T-cell (primary cell): ENCODE data around the gene CLDN25. TPM values are rescaled to one million over a fixed set of nuclear protein-coding genes. Genes with fewer than 3 reads are reported as not detected.
"Not testable (repeated sequence)": the region's sequence is repeated elsewhere in the genome, so short reads cannot be mapped to it uniquely, and the experiment has no call there.

Experiments
- ATAC-seq, 4 experiments: fragments of 200-7000 bp in 3 of 4; fragments of 150-1000 bp in 1 of 4; cut with Tn5 transposase; replicated peaks in 1 of 4; 1 replicate in 3 of 4; 2 replicates in 1 of 4; pipeline ENCODE4 v1.10.0; 2021; ENCODE audit warnings: moderate library complexity in 3 of 4, mild to moderate bottlenecking in 2 of 4, moderate number of reproducible peaks in 1 of 4
- CTCF ChIA-PET, 2 donors: fragments of 300-600 bp; sonication (Branson Sonifier 250); formaldehyde crosslinking; loops; one replicate each; lab custom pipeline; 2022; ENCODE audit warnings: antibody characterized with exemption in 2 of 2; lab: Charles Lee
- POLR2A ChIA-PET, 2 donors: fragments of 300-600 bp; sonication (Branson Sonifier 250); formaldehyde crosslinking; loops; one replicate each; lab custom pipeline; 2022; ENCODE audit warnings: antibody characterized with exemption in 2 of 2; lab: Charles Lee
- DNase-seq, 35 experiments: peaks; one replicate each; pipeline versions ENCODE4 v3.0.0 to v3.0.0-alpha.2; 2013 to 2023
- H3K27ac ChIP-seq: one replicate; pipeline ENCODE4 v1.5.1; 2013; ENCODE audit warnings: low read length
- H3K27me3 ChIP-seq, 2 experiments: replicated peaks in 1 of 2; 1 replicate in 1 of 2; 2 replicates in 1 of 2; pipeline versions ENCODE4 v1.6.1 to v1.7.0; 2013; ENCODE audit warnings: low read length in 1 of 2, mixed read lengths in 1 of 2; ENCODE audit not compliant: control insufficient read depth in 2 of 2, insufficient read depth in 2 of 2; ENCODE audit errors: extremely low read depth in 1 of 2
- H3K36me3 ChIP-seq, 2 donors: 1 replicate in 1 of 2; 2 replicates in 1 of 2; pipeline versions ENCODE4 v1.6.1 to v1.7.0; 2013; ENCODE audit warnings: low read length in 1 of 2; ENCODE audit not compliant: control insufficient read depth in 2 of 2, insufficient read depth in 1 of 2; ENCODE audit errors: extremely low read depth in 1 of 2
- H3K4me1 ChIP-seq, 2 experiments: 1 replicate in 1 of 2; 2 replicates in 1 of 2; pipeline versions ENCODE4 v1.6.1 to v1.7.0; 2013; ENCODE audit warnings: low read length in 2 of 2, mixed read lengths in 1 of 2; ENCODE audit not compliant: insufficient read depth in 2 of 2, control insufficient read depth in 1 of 2; ENCODE audit errors: extremely low read depth in 1 of 2
- H3K4me3 ChIP-seq, 2 donors: 1 replicate in 1 of 2; 2 replicates in 1 of 2; pipeline versions ENCODE4 v1.5.1 to v1.7.0; 2013; ENCODE audit warnings: mild to moderate bottlenecking in 2 of 2, low read length in 1 of 2, moderate library complexity in 1 of 2; ENCODE audit not compliant: control insufficient read depth in 1 of 2; ENCODE audit errors: extremely low read depth in 1 of 2
- H3K9me3 ChIP-seq: 2 replicates; pipeline ENCODE4 v1.7.0; 2013
- H3K27ac Mint-ChIP-seq, 2 donors: one replicate each; pipeline ENCODE4 v1.8.0; 2020 to 2021; ENCODE audit warnings: mild to moderate bottlenecking in 2 of 2, mixed read lengths in 2 of 2
- H3K27me3 Mint-ChIP-seq, 2 donors: one replicate each; pipeline ENCODE4 v1.8.0; 2021 to 2022; ENCODE audit warnings: mixed read lengths in 2 of 2
- H3K36me3 Mint-ChIP-seq: one replicate; pipeline ENCODE4 v1.8.0; 2021; ENCODE audit warnings: mixed read lengths
- H3K4me1 Mint-ChIP-seq, 3 donors: one replicate each; pipeline ENCODE4 v1.8.0; 2020 to 2022; ENCODE audit warnings: mixed read lengths in 3 of 3, mild to moderate bottlenecking in 1 of 3
- H3K4me3 Mint-ChIP-seq, 3 donors: one replicate each; pipeline ENCODE4 v1.8.0; 2020 to 2022; ENCODE audit warnings: mild to moderate bottlenecking in 3 of 3, mixed read lengths in 3 of 3, moderate library complexity in 3 of 3
- H3K9me3 Mint-ChIP-seq, 3 donors: one replicate each; pipeline ENCODE4 v1.8.0; 2020 to 2022; ENCODE audit warnings: mixed read lengths in 3 of 3
- WGBS: methylation state at CpG from one replicate; pipeline ENCODE4 v1.1.5; 2013; ENCODE audit warnings: missing lambda C conversion rate; ENCODE audit not compliant: insufficient coverage; 5-methylcytosine and 5-hydroxymethylcytosine counted together
- total RNA-seq, 35 experiments: library from RNA in 6 of 35; stranded (reverse) in 6 of 35; fragments of 120-200 nt in 1 of 35; gene quantifications; one replicate each; pipeline versions ENCODE4 v1.2.1 to v1.2.4 and lab custom pipeline; 2013 to 2026

Gene CLDN25
- total RNA-seq, 5 donors from 2014 or later (not counting 1 experiment from before 2014, with no cell fraction given) = not detected

DNA sequence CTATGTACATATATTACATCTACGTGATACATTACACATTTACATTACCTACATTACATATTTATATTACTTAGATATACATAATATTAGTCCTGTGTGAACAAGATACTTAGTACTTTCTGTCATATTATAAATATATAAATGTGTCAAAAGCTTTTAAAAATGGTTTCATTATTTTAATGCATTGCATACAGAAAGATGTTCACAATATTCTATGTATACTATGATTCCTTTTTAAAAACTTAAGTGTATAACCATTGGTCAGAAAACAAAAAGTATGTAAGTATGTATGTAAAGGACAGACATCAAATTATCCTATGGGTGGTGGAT lies 5.5 kb upstream of the CLDN25 start:
- Mint-ChIP-seq H3K9me3 (no peaks in the 10 kb centered on the region), H3K4me3 (peak overlapping the region; percentile 97 to 100 (median 99)), H3K4me1 (peaks cover 21 to 30% (median 22%) of the 10 kb centered on the region in 3 donors), H3K27me3 (peaks cover 4 to 8% of the 10 kb centered on the region in 2 donors), H3K27ac (peak overlapping the region; percentile 82 to 92), H3K36me3 (peaks cover 3% of the 10 kb centered on the region)
- H3K9me3 ChIP-seq = no peaks in the 10 kb centered on the region
- ATAC-seq = no peak
- no peaks in the 10 kb centered on the region for H3K27me3 ChIP-seq
- peak overlapping the region; percentile 82 to 92 for H3K4me3 ChIP-seq
- ChIA-PET POLR2A (no interaction called here), CTCF (interaction anchor here in 1 of 2 donors (0.6 to 1.0 kb wide), 3 partner anchors 12 to 397 kb away, joined by 3 to 4 read pairs (median 3); no protein-coding TSS in a partner anchor)
- WGBS = no CpG with 5 or more reads among the region's 1 CpG
- peak overlapping the region; percentile 28 for H3K27ac ChIP-seq
- no peak for DNase-seq
- H3K4me1 ChIP-seq = peaks cover 4 to 13% of the 10 kb centered on the region in 2 experiments
- no peaks in the 10 kb centered on the region for H3K36me3 ChIP-seq

DNA sequence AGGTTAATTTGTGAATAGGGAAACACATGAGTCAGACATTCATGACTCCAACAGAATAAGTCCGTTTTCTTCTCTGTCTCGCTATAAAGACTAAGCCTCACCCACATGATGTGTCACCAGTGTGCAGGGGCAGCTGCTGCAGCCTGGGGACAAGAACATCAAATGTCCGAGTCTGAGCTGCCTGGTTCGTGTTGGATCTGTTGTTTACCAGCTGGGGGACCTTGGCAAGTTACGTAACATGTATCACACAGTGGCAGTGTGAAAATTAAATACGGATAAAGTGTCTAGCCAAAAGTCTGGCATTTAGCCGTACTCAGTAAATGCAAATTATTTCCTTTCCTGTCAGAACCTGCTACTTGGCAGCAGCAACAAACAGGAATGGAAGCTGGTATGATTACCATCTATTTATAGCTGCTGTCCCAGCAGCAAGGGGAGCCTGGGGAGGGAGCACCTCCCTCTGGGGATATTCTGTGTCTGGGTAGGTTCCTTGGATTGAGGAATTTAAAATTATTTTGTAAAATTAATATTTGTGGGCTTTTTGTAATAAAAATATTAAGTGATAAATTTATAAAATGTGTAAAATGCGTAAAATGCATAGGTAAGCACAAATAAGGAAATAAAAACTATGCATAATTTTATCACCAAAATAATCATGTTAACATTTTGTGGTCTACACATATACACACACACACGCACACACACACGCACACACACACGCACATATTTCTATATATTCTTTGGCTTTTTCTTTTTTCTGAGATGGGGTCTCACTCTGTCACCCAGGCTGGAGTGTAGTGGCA lies 1.3 kb upstream of the CLDN25 start:
- no peak for DNase-seq
- Histone ChIP-seq H3K36me3 (no peaks in the 10 kb centered on the region), H3K27ac (no peak overlapping the region), H3K27me3 (peaks cover 0 to 12% of the 10 kb centered on the region in 2 experiments), H3K9me3 (no peaks in the 10 kb centered on the region), H3K4me3 (no peak overlapping the region), H3K4me1 (peaks cover 0 to under 1% of the 10 kb centered on the region in 2 experiments)
- ATAC-seq = no peak
- WGBS = 66% methylated on average over 7 of the region's 11 CpGs
- no peak overlapping the region for H3K27ac Mint-ChIP-seq
- H3K9me3 Mint-ChIP-seq = no peaks in the 10 kb centered on the region
- ChIA-PET CTCF (no interaction called here), POLR2A (no interaction called here)
- H3K4me3 Mint-ChIP-seq = no peak overlapping the region
- peaks cover 24 to 25% of the 10 kb centered on the region in 2 donors for H3K27me3 Mint-ChIP-seq
- peaks cover 4 to 11% (median 6%) of the 10 kb centered on the region in 3 donors for H3K4me1 Mint-ChIP-seq
- H3K36me3 Mint-ChIP-seq = no peaks in the 10 kb centered on the region

DNA sequence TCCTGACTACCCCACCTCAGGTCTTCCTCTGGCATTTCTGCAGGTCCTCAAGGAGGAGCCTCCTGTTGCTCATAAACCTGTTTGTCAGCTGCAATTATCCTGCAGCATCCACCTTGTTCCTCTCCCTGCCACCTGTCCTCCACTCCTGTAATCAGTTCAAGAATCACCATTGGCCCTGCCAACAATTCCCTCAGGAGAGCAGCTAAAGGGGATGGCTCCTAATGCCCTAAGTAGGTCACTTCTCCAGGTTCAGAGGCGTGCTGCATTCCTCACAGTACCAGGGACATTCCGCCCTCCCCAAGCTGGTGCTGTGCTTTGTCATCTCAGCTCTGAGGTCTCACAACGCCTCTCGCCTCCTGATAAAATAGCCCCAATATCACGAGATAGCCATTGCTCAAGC lies 2.1 kb downstream of the CLDN25 start:
- Histone ChIP-seq H3K36me3 (no peaks in the 10 kb centered on the region), H3K4me3 (no peak overlapping the region), H3K4me1 (no peaks in the 10 kb centered on the region), H3K9me3 (no peaks in the 10 kb centered on the region), H3K27me3 (peaks cover 0 to 25% of the 10 kb centered on the region in 2 experiments), H3K27ac (no peak overlapping the region)
- H3K27me3 Mint-ChIP-seq = peaks cover 32 to 39% of the 10 kb centered on the region in 2 donors
- H3K4me1 Mint-ChIP-seq = no peaks in the 10 kb centered on the region
- H3K9me3 Mint-ChIP-seq = no peaks in the 10 kb centered on the region
- H3K4me3 Mint-ChIP-seq = no peak overlapping the region
- POLR2A ChIA-PET = no interaction called here
- DNase-seq = no peak
- no peaks in the 10 kb centered on the region for H3K36me3 Mint-ChIP-seq
- no peak overlapping the region for H3K27ac Mint-ChIP-seq
- no peak for ATAC-seq
- WGBS = 83% methylated on average over 5 of the region's 5 CpGs
- CTCF ChIA-PET = interaction anchor here (0.6 to 1.0 kb wide), 4 partner anchors 9 to 21 kb away, joined by 3 read pairs; no protein-coding TSS in a partner anchor

DNA sequence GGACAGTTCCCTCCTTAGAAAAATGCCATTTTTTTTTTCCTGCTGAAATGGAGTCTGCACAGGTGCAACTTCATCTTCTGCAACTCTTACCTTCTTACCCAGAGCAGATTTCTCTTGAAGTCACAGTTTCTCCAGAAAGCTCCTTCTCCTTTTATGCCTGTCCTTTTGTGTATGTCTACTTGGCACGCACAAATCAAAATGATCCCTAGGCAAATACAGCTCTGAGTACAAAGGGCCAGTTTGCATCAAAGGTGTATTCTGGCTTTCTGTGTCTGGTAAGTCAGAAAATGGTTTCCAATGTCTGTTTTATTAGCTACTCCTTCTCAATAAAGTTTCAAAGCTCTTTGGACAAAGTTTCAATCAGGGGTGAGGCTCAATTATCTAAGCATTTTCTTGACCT lies 2.5 kb downstream of the CLDN25 start:
- CTCF ChIA-PET = interaction anchor here (0.6 to 0.7 kb wide), 3 partner anchors 9 to 20 kb away, joined by 3 read pairs; no protein-coding TSS in a partner anchor
- Mint-ChIP-seq H3K36me3 (no peaks in the 10 kb centered on the region), H3K4me1 (no peaks in the 10 kb centered on the region), H3K4me3 (no peak overlapping the region), H3K27me3 (peaks cover 32 to 41% of the 10 kb centered on the region in 2 donors), H3K27ac (no peak overlapping the region), H3K9me3 (no peaks in the 10 kb centered on the region)
- WGBS = no CpG with 5 or more reads among the region's 1 CpG
- Histone ChIP-seq H3K9me3 (no peaks in the 10 kb centered on the region), H3K4me1 (no peaks in the 10 kb centered on the region), H3K4me3 (no peak overlapping the region), H3K27me3 (peaks cover 0 to 25% of the 10 kb centered on the region in 2 experiments), H3K36me3 (no peaks in the 10 kb centered on the region), H3K27ac (no peak overlapping the region)
- POLR2A ChIA-PET = no interaction called here
- DNase-seq (no peak), ATAC-seq (no peak)

DNA sequence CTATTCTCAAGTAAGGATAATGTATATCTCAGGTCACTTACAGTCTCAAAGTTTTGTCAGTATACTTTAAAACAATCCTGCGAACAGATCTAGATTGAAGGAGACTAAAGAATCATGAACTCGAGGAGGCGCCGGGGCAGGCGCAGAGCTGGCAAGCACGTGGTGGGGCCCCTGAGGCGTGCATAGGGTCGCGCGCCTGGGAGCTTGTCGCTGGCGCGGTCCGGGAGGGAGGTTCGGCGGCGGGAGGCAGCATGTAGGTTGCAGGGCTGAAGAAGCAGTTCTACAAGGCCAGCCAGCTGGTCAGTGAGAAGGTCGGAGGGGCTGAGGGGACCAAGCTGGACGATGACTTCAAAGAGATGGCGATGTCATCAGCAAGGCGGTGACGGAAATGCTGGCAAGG lies 9.4 kb downstream of the CLDN25 start:
- H3K27ac Mint-ChIP-seq, H3K9me3 Mint-ChIP-seq, H3K4me1 ChIP-seq, DNase-seq, H3K4me3 Mint-ChIP-seq, H3K36me3 Mint-ChIP-seq, H3K4me1 Mint-ChIP-seq, H3K27ac ChIP-seq, ATAC-seq, POLR2A ChIA-PET, H3K36me3 ChIP-seq, H3K4me3 ChIP-seq, H3K9me3 ChIP-seq: not testable (repeated sequence)
- H3K27me3 ChIP-seq = peaks cover 2 to 11% of the 10 kb centered on the region in 2 experiments
- WGBS = 87% methylated on average over 22 of the region's 22 CpGs
- CTCF ChIA-PET = interaction anchor here (0.6 to 1.1 kb wide), 2 partner anchors 8 to 49 kb away, joined by 3 to 4 read pairs; no protein-coding TSS in a partner anchor
- H3K27me3 Mint-ChIP-seq = peaks cover 18 to 24% of the 10 kb centered on the region in 2 donors

DNA sequence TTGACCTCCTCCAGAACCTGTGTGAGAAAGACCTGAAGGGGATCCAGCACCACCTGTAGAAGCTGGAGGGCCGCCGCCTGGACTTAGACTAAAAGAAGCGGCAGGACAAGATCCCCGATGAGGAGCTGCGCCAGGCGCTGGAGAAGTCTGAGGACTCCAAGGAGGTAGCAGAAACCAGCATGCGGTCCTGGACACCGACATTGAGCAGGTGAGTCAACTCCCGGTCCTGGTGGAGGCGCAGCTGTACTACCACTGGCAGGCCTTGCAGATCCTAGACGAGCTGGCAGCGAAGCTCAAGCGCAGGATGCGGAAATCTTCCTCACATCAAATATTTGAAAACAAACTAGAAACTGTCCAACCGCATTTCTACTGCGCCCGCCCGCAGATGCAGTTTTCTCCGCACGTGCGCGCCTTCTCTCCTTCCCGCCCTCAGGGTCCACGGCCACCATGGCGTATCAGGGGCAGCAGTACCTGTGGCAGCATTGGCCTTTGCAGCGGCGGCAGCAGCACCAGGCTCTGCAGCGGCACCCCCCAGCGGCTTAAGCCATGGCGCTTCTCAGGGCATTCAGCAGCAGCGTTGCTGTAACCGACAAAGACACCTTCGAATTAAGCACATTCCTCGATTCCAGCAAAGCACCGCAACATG lies 10.2 kb downstream of the CLDN25 start:
- ATAC-seq = no peak
- Mint-ChIP-seq H3K27ac (no peak overlapping the region), H3K36me3 (no peaks in the 10 kb centered on the region), H3K4me3 (no peak overlapping the region), H3K4me1 (no peaks in the 10 kb centered on the region), H3K27me3 (peaks cover 11 to 17% of the 10 kb centered on the region in 2 donors), H3K9me3 (no peaks in the 10 kb centered on the region)
- WGBS = 84% methylated on average over 30 of the region's 35 CpGs
- no peak overlapping the region for H3K4me3 ChIP-seq
- ChIA-PET POLR2A (no interaction called here), CTCF (interaction anchor here in 1 of 2 donors (1.1 kb wide), 1 partner anchor 50 kb away, joined by 3 read pairs; no protein-coding TSS in a partner anchor)
- H3K4me1 ChIP-seq = no peaks in the 10 kb centered on the region
- H3K27ac ChIP-seq = no peak overlapping the region
- no peak for DNase-seq
- no peaks in the 10 kb centered on the region for H3K9me3 ChIP-seq
- H3K36me3 ChIP-seq = no peaks in the 10 kb centered on the region
- peaks cover 2 to 11% of the 10 kb centered on the region in 2 experiments for H3K27me3 ChIP-seq
